ENCODE data around the gene TEX38.
"Not testable (repeated sequence)": the region's sequence is repeated elsewhere in the genome, so short reads cannot be mapped to it uniquely, and the experiment has no call there.

The TEX38 gene

GRCh38 chr1:46656643-46657042 lies 15.0 kb upstream of the TEX38 start:
- no peak for DNase-seq

- no peak for DNase-seq
Observed at GRCh38 chr1:46657775-46658174, 13.9 kb upstream of the TEX38 start.

GRCh38 chr1:46659307-46659870 lies 12.3 kb upstream of the TEX38 start:
- no peak for DNase-seq

GRCh38 chr1:46660116-46660515 lies 11.5 kb upstream of the TEX38 start:
- not testable (repeated sequence) for DNase-seq

- DNase-seq = not testable (repeated sequence)
Observed at GRCh38 chr1:46662919-46663318, 8.7 kb upstream of the TEX38 start.

GRCh38 chr1:46665983-46666382 lies 5.7 kb upstream of the TEX38 start:
- DNase-seq = no peak

GRCh38 chr1:46667782-46668760 lies 3.6 kb upstream of the TEX38 start, which contains the start of gene ATPAF1:
Gene ATPAF1, minus strand, starts transcription at chr1:46668364. Its CDS starts 42 bp downstream, at chr1:46668322.
- DNase-seq = peak; percentile 72

- DNase-seq = peak; percentile 4
Observed at GRCh38 chr1:46670134-46670533, 1.5 kb upstream of the TEX38 start.

GRCh38 chr1:46672696-46673095 lies 1.0 kb downstream of the TEX38 start:
- DNase-seq = no peak

GRCh38 chr1:46673749-46674182 lies 2.1 kb downstream of the TEX38 start:
- peak; percentile 67 for DNase-seq

- DNase-seq = peak; percentile 88
Observed at GRCh38 chr1:46675549-46676314, 4.1 kb downstream of the TEX38 start.

GRCh38 chr1:46676531-46676930 lies 4.9 kb downstream of the TEX38 start:
- peak; percentile 51 for DNase-seq

- no peak for DNase-seq
Observed at GRCh38 chr1:46677339-46677738, 5.7 kb downstream of the TEX38 start.

- DNase-seq = no peak
Observed at GRCh38 chr1:46679789-46680573, 8.3 kb downstream of the TEX38 start.

GRCh38 chr1:46681333-46682034 lies 9.8 kb downstream of the TEX38 start:
- DNase-seq = no peak

GRCh38 chr1:46682064-46682463 lies 10.4 kb downstream of the TEX38 start:
- DNase-seq = no peak

- DNase-seq = no peak
Observed at GRCh38 chr1:46684670-46685069, 13.0 kb downstream of the TEX38 start.

GRCh38 chr1:46686255-46686654 lies 14.6 kb downstream of the TEX38 start:
- DNase-seq = no peak

- DNase-seq = no peak
Observed at GRCh38 chr1:46687093-46687659, 15.5 kb downstream of the TEX38 start.

GRCh38 chr1:46687921-46688509 lies 16.4 kb downstream of the TEX38 start:
- DNase-seq = no peak

- no peak for DNase-seq
Observed at GRCh38 chr1:46689356-46689755, 17.7 kb downstream of the TEX38 start.
